GM12878 (cell line): ENCODE data around the gene RHEB. TPM values are rescaled to one million over a fixed set of nuclear protein-coding genes. Genes with fewer than 3 reads are reported as not detected.

Experiments
- ATAC-seq: fragments of 200-7000 bp; cut with Tn5 transposase; 3 replicates; pipeline ENCODE4 v1.9.1; 2020; ENCODE audit warnings: mild to moderate bottlenecking, moderate library complexity
- BruUV-seq: library from RNA; stranded (reverse); fragments of 400-500 nt; replicated peaks from 2 replicates; lab custom pipeline; 2021; lab: Mats Ljungman, UMichigan
- CTCF ChIA-PET: fragments of 300-600 bp; sonication (Branson Sonifier 250); formaldehyde crosslinking; extraction: SDS; loops from one replicate; lab custom pipeline; 2021; ENCODE audit warnings: inconsistent platforms; lab: Yijun Ruan, JAX
- POLR2A ChIA-PET: fragments of 350-600 bp; formaldehyde crosslinking; extraction: SDS; loops from one replicate; lab custom pipeline; 2021; ENCODE audit warnings: inconsistent platforms; lab: Charles Lee
- RAD21 ChIA-PET: fragments of 300-600 bp; sonication (Branson Sonifier 250); formaldehyde crosslinking; loops from one replicate; lab custom pipeline; 2023; ENCODE audit warnings: antibody characterized with exemption; ENCODE audit not compliant: unreplicated experiment; lab: Charles Lee
- SMC1A ChIA-PET: fragments of 300-600 bp; sonication (Branson Sonifier 250); formaldehyde crosslinking; loops from one replicate; lab custom pipeline; 2023; ENCODE audit not compliant: unreplicated experiment, uncharacterized antibody; lab: Charles Lee
- DNase-seq: peaks from one replicate; pipeline ENCODE4 v3.0.0-alpha.2; 2011; ENCODE audit warnings: low read depth, low spot score
- FAIRE-seq: peaks from 3 replicates; lab custom pipeline; 2011; peaks lifted over from hg19 to GRCh38; lab: Jason Lieb, UNC
- H2AFZ ChIP-seq: 2 replicates; pipeline ENCODE4 v1.6.0; 2011; ENCODE audit warnings: low read depth, low read length, control low read depth; ENCODE audit not compliant: control insufficient read depth
- H3K27ac ChIP-seq: 2 replicates; pipeline ENCODE4 v1.5.1; 2011; ENCODE audit warnings: control low read depth; ENCODE audit not compliant: control insufficient read depth, insufficient read depth
- H3K27me3 ChIP-seq, 2 experiments: replicated peaks in 1 of 2; 2 replicates each; pipeline versions ENCODE4 v1.6.0 to v1.6.1; 2011; ENCODE audit warnings: low read length in 1 of 2; ENCODE audit not compliant: control insufficient read depth in 2 of 2, insufficient read depth in 2 of 2
- H3K36me3 ChIP-seq, 2 experiments: 2 replicates each; pipeline ENCODE4 v1.5.1; 2011; ENCODE audit warnings: low read length in 1 of 2; ENCODE audit not compliant: control insufficient read depth in 2 of 2, insufficient read depth in 2 of 2
- H3K4me1 ChIP-seq: 2 replicates; pipeline ENCODE4 v1.6.1; 2011; ENCODE audit warnings: mild to moderate bottlenecking, low read length, moderate library complexity, mixed read lengths; ENCODE audit not compliant: control insufficient read depth, insufficient read depth
- H3K4me2 ChIP-seq: 2 replicates; pipeline ENCODE4 v1.6.0; 2011; ENCODE audit warnings: control low read depth; ENCODE audit not compliant: control insufficient read depth, insufficient read depth
- H3K4me3 ChIP-seq: fragments of 200-600 bp; sonication (generic); 2 replicates; pipeline ENCODE4 v1.5.1; 2016
- H3K79me2 ChIP-seq: 2 replicates; pipeline ENCODE4 v1.6.0; 2011; ENCODE audit warnings: low read length; ENCODE audit not compliant: control insufficient read depth, insufficient read depth
- H3K9ac ChIP-seq: 2 replicates; pipeline ENCODE4 v1.8.0; 2011; ENCODE audit warnings: low read length, control low read depth, mixed read lengths; ENCODE audit not compliant: control insufficient read depth, insufficient read depth
- H3K9me3 ChIP-seq: replicated peaks from 3 replicates; pipeline ENCODE4 v1.5.1; 2011; ENCODE audit warnings: mild to moderate bottlenecking, low read length; ENCODE audit not compliant: control insufficient read depth, insufficient read depth
- H4K20me1 ChIP-seq: 2 replicates; pipeline ENCODE4 v1.6.0; 2011; ENCODE audit not compliant: control insufficient read depth, insufficient read depth
- BCL11A ChIP-seq: IDR thresholded peaks from 2 replicates; pipeline ENCODE4 v1.6.1; 2011; ENCODE audit warnings: low read depth, low read length
- CHD4 ChIP-seq: fragments of 200-600 bp; sonication (generic); IDR thresholded peaks from 2 replicates; pipeline ENCODE4 v1.6.1; 2016; ENCODE audit warnings: mild to moderate bottlenecking
- HCFC1 ChIP-seq: fragments of 150-350 bp; IDR thresholded peaks from 2 replicates; pipeline ENCODE4 v1.6.1; 2014; ENCODE audit warnings: low read length
- KDM1A ChIP-seq: fragments of 200-600 bp; sonication (generic); IDR thresholded peaks from 2 replicates; pipeline ENCODE4 v1.6.1; 2016; ENCODE audit warnings: borderline replicate concordance
- MTA2 ChIP-seq: fragments of 450-650 bp; IDR thresholded peaks from 2 replicates; pipeline ENCODE4 v1.6.1; 2016; ENCODE audit warnings: low read depth, mild to moderate bottlenecking, moderate library complexity
- NKRF ChIP-seq: fragments of 450-650 bp; conservative IDR thresholded peaks from 2 replicates; pipeline ENCODE4 v1.6.1; 2017; ENCODE audit warnings: mild to moderate bottlenecking, moderate library complexity
- PAX5 ChIP-seq: IDR thresholded peaks from 2 replicates; pipeline ENCODE4 v1.6.1; 2011; ENCODE audit warnings: low read depth, low read length, borderline replicate concordance
- POLR2A ChIP-seq: IDR thresholded peaks from 2 replicates; pipeline ENCODE4 v1.6.1; 2011; ENCODE audit warnings: low read depth, mild to moderate bottlenecking, low read length
- RUNX3 ChIP-seq: IDR thresholded peaks from 2 replicates; pipeline ENCODE4 v1.6.1; 2012; ENCODE audit warnings: low read length, inconsistent platforms
- SMAD1 ChIP-seq: fragments of 450-650 bp; IDR thresholded peaks from 2 replicates; pipeline ENCODE4 v1.6.1; 2018; ENCODE audit warnings: mild to moderate bottlenecking, low read depth; ENCODE audit not compliant: partially characterized antibody
- SPI1 ChIP-seq: IDR thresholded peaks from 2 replicates; pipeline ENCODE4 v1.6.1; 2011; ENCODE audit warnings: low read depth, mild to moderate bottlenecking, low read length, moderate library complexity, borderline replicate concordance; ENCODE audit not compliant: insufficient read depth
- SREBF1 ChIP-seq: IDR thresholded peaks from 2 replicates; pipeline ENCODE4 v1.6.1; 2012; ENCODE audit warnings: mild to moderate bottlenecking, low read length
- SUPT20H ChIP-seq: IDR thresholded peaks from 2 replicates; pipeline ENCODE4 v1.6.1; 2011; ENCODE audit warnings: low read depth, mild to moderate bottlenecking, low read length, moderate library complexity, borderline replicate concordance; ENCODE audit not compliant: control insufficient read depth
- USF2 ChIP-seq: IDR thresholded peaks from 2 replicates; pipeline ENCODE4 v1.6.1; 2011; ENCODE audit warnings: low read depth, low read length, improper control_type of control experiment, borderline replicate concordance
- ZBTB33 ChIP-seq: fragments of 450-650 bp; IDR thresholded peaks from 2 replicates; pipeline ENCODE4 v1.6.1; 2017; ENCODE audit warnings: mild to moderate bottlenecking
- ZNF217 ChIP-seq: fragments of 450-650 bp; IDR thresholded peaks from 2 replicates; pipeline ENCODE4 v1.6.1; 2017; ENCODE audit warnings: antibody characterized with exemption, mild to moderate bottlenecking
- ZNF24 ChIP-seq: fragments of 450-650 bp; IDR thresholded peaks from 2 replicates; pipeline ENCODE4 v1.6.1; 2017; ENCODE audit warnings: antibody characterized with exemption, mild to moderate bottlenecking
- ZZZ3 ChIP-seq: IDR thresholded peaks from 2 replicates; pipeline ENCODE4 v1.6.1; 2011; ENCODE audit warnings: low read depth; ENCODE audit not compliant: control insufficient read depth, insufficient read length
- WGBS: methylation state at CpG from one replicate; pipeline ENCODE4 v1.1.6; 2016; ENCODE audit warnings: low lambda C conversion rate; ENCODE audit not compliant: insufficient replicate concordance, insufficient coverage; ENCODE audit errors: missing lambda C conversion rate; 5-methylcytosine and 5-hydroxymethylcytosine counted together
- in situ Hi-C: fragments of 300-500 bp; cut with MboI; formaldehyde crosslinking; loops from 9 replicates; pipeline ENCODE4 v1.14.3; 2018; ENCODE audit warnings: mixed read lengths
- intact Hi-C: fragments of 100-400 bp; cut with micrococcal nuclease; formaldehyde crosslinking; loops from one replicate; pipeline ENCODE4 v1.14.2; 2022; ENCODE audit not compliant: unreplicated experiment
- polyA plus RNA-seq, 11 experiments: library from polyadenylated mRNA; depleted of rRNA in 4 of 11; unstranded in 6 of 11; stranded (reverse) in 5 of 11; fragments of >200 nt; fragmentation: Nextera tagmentation in 4 of 11; fragmentation: Illumina TruSeq in 1 of 11; extraction: Ambion mirVana in 4 of 11; extraction: Trizol in 1 of 11; gene quantifications; 1 replicate in 1 of 11; 2 replicates in 10 of 11; pipeline versions ENCODE4 v1.2.1 to v1.2.3, GENCODE V29; 2011 to 2016; ENCODE audit warnings: inconsistent platforms in 2 of 11, missing spikeins in 2 of 11, low read depth in 1 of 11
- total RNA-seq, 4 experiments: library from RNA; depleted of rRNA in 3 of 4; stranded (reverse); fragments of >200 nt in 3 of 4; fragmentation: Illumina TruSeq in 1 of 4; extraction: Trizol in 1 of 4; gene quantifications; 2 replicates each; pipeline versions ENCODE4 v1.2.1 to v1.2.3, GENCODE V29; 2013 to 2021
- TF ChIP-seq, protein P1 (sequence below): fragments of 450-650 bp; IDR thresholded peaks from 2 replicates; pipeline ENCODE4 v1.6.1; 2017; ENCODE audit warnings: borderline replicate concordance

RHEB gene
- total and polyA plus RNA-seq, 10 of the 15 experiments (the other 5 are each of a cell fraction or from before 2014, with no cell fraction given): 6.2 to 67.8 (median 38.0) TPM

DNA sequence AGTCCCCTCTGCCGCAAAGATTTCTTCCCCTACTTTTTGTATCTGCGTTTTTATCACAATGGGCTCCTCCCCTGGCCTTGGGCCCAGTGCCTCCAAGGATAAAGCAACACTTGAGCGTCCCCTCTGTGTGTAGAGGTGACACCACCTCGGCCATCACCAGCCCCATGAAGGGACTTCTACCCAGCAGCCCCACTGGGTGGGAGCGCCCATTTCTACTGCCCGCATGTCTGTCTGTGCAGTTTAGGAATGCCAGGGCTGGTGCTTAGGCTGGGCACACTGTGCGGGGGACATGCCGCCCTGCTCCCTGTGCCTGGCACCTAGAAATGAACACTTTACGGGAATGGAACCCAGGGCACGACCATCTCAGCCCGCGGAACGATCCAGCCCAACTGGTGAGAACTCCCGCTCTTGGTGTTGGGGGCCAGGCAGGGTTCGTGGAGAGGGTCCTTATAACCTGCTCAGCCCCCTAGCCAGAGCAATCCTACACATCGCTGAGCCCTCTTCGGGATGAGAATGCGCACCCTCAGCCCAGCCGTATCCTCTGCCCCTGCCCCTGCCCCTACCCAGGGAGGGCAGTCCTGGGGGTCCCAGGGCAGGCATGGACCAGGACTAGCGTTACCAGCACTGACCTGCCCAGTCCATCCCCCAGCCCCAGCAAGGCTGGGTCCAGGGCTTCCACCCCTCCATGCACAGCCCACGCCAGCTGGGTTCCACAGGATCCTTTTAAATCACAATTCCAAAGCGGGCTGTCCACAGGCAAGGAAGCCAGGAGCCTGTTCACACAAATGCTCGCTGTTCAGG is 92.6 kb downstream of the RHEB start:
- BruUV-seq: no TSS peak
- no peaks in the 10 kb centered on the region for H4K20me1 ChIP-seq
- no peak overlapping the region for H3K4me3 ChIP-seq
- ChIA-PET CTCF (no interaction called here), POLR2A (no interaction called here), SMC1A (no interaction called here), RAD21 (no interaction called here)
- H3K9me3 ChIP-seq: peaks cover 3% of the 10 kb centered on the region
- WGBS: 74% methylated on average over 23 of the region's 23 CpGs
- H3K4me1 ChIP-seq: peaks cover 14% of the 10 kb centered on the region
- FAIRE-seq (no peak), DNase-seq (no peak), ATAC-seq (no peak)
- H3K27ac ChIP-seq: no peak overlapping the region
- no peak overlapping the region for H3K9ac ChIP-seq
- H3K27me3 ChIP-seq: no peaks in the 10 kb centered on the region; a peak in 1 of 4 replicates
- in situ Hi-C loops (no loop called here), intact Hi-C loops (no loop called here)
- H2AFZ ChIP-seq: no peak overlapping the region
- no peaks in the 10 kb centered on the region for H3K79me2 ChIP-seq
- TF ChIP-seq RUNX3: no peak
- TF ChIP-seq, protein P1, sequence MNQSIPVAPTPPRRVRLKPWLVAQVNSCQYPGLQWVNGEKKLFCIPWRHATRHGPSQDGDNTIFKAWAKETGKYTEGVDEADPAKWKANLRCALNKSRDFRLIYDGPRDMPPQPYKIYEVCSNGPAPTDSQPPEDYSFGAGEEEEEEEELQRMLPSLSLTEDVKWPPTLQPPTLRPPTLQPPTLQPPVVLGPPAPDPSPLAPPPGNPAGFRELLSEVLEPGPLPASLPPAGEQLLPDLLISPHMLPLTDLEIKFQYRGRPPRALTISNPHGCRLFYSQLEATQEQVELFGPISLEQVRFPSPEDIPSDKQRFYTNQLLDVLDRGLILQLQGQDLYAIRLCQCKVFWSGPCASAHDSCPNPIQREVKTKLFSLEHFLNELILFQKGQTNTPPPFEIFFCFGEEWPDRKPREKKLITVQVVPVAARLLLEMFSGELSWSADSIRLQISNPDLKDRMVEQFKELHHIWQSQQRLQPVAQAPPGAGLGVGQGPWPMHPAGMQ: no peak
- TF ChIP-seq ZNF24: no peak
- TF ChIP-seq KDM1A: no peak
- no peak for TF ChIP-seq NKRF
- no peak for TF ChIP-seq SREBF1
- no peak for TF ChIP-seq SMAD1
- no peak for TF ChIP-seq SUPT20H
- no peak for TF ChIP-seq SPI1
- no peak for TF ChIP-seq POLR2A
- no peak for TF ChIP-seq CHD4
- TF ChIP-seq ZBTB33: no peak
- no peak for TF ChIP-seq ZNF217
- TF ChIP-seq PAX5: no peak
- TF ChIP-seq BCL11A: no peak
- TF ChIP-seq USF2: no peak
- TF ChIP-seq HCFC1: no peak
- TF ChIP-seq MTA2: no peak
- no peak for TF ChIP-seq ZZZ3
- H3K36me3 ChIP-seq: no peaks in the 10 kb centered on the region
- no peak overlapping the region for H3K4me2 ChIP-seq
